ENCODE data around the gene WWOX.

WWOX gene

GRCh38 chr16:78681743-78682142, 582.3 kb downstream of the WWOX start:
- ATAC-seq (ENCODE audit: insufficient read depth, low read depth) (no peak), DNase-seq (no peak)
- Histone ChIP-seq H3K4me3 (ENCODE audit: low read depth in 1 of 2, low read length in 2 of 2) (no peak overlapping the region), H3K27ac (ENCODE audit: low read length) (no peak overlapping the region), H3K9ac (ENCODE audit: low read depth, low read length) (no peak overlapping the region), H3K27me3 (ENCODE audit: insufficient read depth, low read length, poor library complexity) (no peaks in the 10 kb centered on the region), H3K4me1 (ENCODE audit: insufficient read depth, low read length) (no peaks in the 10 kb centered on the region), H3K79me2 (ENCODE audit: insufficient read depth, low read length) (no peaks in the 10 kb centered on the region), H3K9me3 (ENCODE audit: insufficient read depth, low read length, severe bottlenecking) (no peaks in the 10 kb centered on the region), H4K20me1 (ENCODE audit: insufficient read depth, low read length) (0 out of 2 replicates have a peak, but pooled peaks cover 6% of the 10 kb centered on the region), H2AFZ (ENCODE audit: low read depth, low read length) (no peak overlapping the region), H3K4me2 (ENCODE audit: insufficient read depth, low read length) (no peak overlapping the region), H3K36me3 (ENCODE audit: insufficient read depth, low read length) (no peaks in the 10 kb centered on the region)
- TF ChIP-seq EZH2 (IDR thresholded peaks at IDR 0.05; ENCODE audit: borderline replicate concordance, low read depth, low read length, severe bottlenecking) = no peak
- TF ChIP-seq, protein P1, sequence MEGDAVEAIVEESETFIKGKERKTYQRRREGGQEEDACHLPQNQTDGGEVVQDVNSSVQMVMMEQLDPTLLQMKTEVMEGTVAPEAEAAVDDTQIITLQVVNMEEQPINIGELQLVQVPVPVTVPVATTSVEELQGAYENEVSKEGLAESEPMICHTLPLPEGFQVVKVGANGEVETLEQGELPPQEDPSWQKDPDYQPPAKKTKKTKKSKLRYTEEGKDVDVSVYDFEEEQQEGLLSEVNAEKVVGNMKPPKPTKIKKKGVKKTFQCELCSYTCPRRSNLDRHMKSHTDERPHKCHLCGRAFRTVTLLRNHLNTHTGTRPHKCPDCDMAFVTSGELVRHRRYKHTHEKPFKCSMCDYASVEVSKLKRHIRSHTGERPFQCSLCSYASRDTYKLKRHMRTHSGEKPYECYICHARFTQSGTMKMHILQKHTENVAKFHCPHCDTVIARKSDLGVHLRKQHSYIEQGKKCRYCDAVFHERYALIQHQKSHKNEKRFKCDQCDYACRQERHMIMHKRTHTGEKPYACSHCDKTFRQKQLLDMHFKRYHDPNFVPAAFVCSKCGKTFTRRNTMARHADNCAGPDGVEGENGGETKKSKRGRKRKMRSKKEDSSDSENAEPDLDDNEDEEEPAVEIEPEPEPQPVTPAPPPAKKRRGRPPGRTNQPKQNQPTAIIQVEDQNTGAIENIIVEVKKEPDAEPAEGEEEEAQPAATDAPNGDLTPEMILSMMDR (IDR thresholded peaks at IDR 0.05; ENCODE audit: borderline replicate concordance, extremely low read depth, low read length, poor library complexity, severe bottlenecking) = no peak

- Histone ChIP-seq H3K36me3 (ENCODE audit: insufficient read depth, low read length) (no peaks in the 10 kb centered on the region), H3K4me1 (ENCODE audit: insufficient read depth, low read length) (no peaks in the 10 kb centered on the region), H3K4me3 (ENCODE audit: low read depth in 1 of 2, low read length in 2 of 2) (no peak overlapping the region)
Measured at GRCh38 chr16:78684030-78684611, 584.7 kb downstream of the WWOX start.

GRCh38 chr16:78684655-78685375, 585.4 kb downstream of the WWOX start:
- Histone ChIP-seq H3K4me3 (ENCODE audit: low read depth in 1 of 2, low read length in 2 of 2) (no peak overlapping the region), H3K4me2 (ENCODE audit: insufficient read depth, low read length) (no peak overlapping the region), H3K27ac (ENCODE audit: low read length) (no peak overlapping the region), H2AFZ (ENCODE audit: low read depth, low read length) (no peak overlapping the region), H3K27me3 (ENCODE audit: insufficient read depth, low read length, poor library complexity) (no peaks in the 10 kb centered on the region), H3K79me2 (ENCODE audit: insufficient read depth, low read length) (no peaks in the 10 kb centered on the region), H3K36me3 (ENCODE audit: insufficient read depth, low read length) (no peaks in the 10 kb centered on the region), H3K9me3 (ENCODE audit: insufficient read depth, low read length, severe bottlenecking) (no peaks in the 10 kb centered on the region), H3K4me1 (ENCODE audit: insufficient read depth, low read length) (no peaks in the 10 kb centered on the region), H3K9ac (ENCODE audit: low read depth, low read length) (no peak overlapping the region), H4K20me1 (ENCODE audit: insufficient read depth, low read length) (0 out of 2 replicates have a peak, but pooled peaks cover 6% of the 10 kb centered on the region)
- DNase-seq = no peak
- ATAC-seq (ENCODE audit: insufficient read depth, low read depth) = no peak
- no peak for TF ChIP-seq EZH2 (IDR thresholded peaks at IDR 0.05; ENCODE audit: borderline replicate concordance, low read depth, low read length, severe bottlenecking)
- TF ChIP-seq, protein P1 (IDR thresholded peaks at IDR 0.05; ENCODE audit: borderline replicate concordance, extremely low read depth, low read length, poor library complexity, severe bottlenecking) = no peak

More at GRCh38 chr16:78684030-78684611, 584.7 kb downstream of the WWOX start:
- Histone ChIP-seq H3K27ac (ENCODE audit: low read length) (no peak overlapping the region), H2AFZ (ENCODE audit: low read depth, low read length) (no peak overlapping the region), H3K79me2 (ENCODE audit: insufficient read depth, low read length) (no peaks in the 10 kb centered on the region), H3K9me3 (ENCODE audit: insufficient read depth, low read length, severe bottlenecking) (no peaks in the 10 kb centered on the region), H3K27me3 (ENCODE audit: insufficient read depth, low read length, poor library complexity) (no peaks in the 10 kb centered on the region), H4K20me1 (ENCODE audit: insufficient read depth, low read length) (0 out of 2 replicates have a peak, but pooled peaks cover 6% of the 10 kb centered on the region), H3K9ac (ENCODE audit: low read depth, low read length) (no peak overlapping the region), H3K4me2 (ENCODE audit: insufficient read depth, low read length) (no peak overlapping the region)
- TF ChIP-seq, protein P1 (IDR thresholded peaks at IDR 0.05; ENCODE audit: borderline replicate concordance, extremely low read depth, low read length, poor library complexity, severe bottlenecking) = no peak
- no peak for TF ChIP-seq EZH2 (IDR thresholded peaks at IDR 0.05; ENCODE audit: borderline replicate concordance, low read depth, low read length, severe bottlenecking)
- DNase-seq (no peak), ATAC-seq (ENCODE audit: insufficient read depth, low read depth) (no peak)
